ENCODE results near the gene TUBB3. TPM values are rescaled to one million over a fixed set of nuclear protein-coding genes. Genes with fewer than 3 reads are reported as not detected.

The TUBB3 gene
- total RNA-seq, 1 experiment from 2014 or later: 173 TPM

GRCh38 chr16:89922477-89922883, 662 bp upstream of the TUBB3 start (continued):
- TF ChIP-seq CTCF (IDR thresholded peaks at IDR 0.05 in 2 of 3, conservative IDR thresholded peaks at IDR 0.05 in 1 of 3; ENCODE audit: borderline replicate concordance in 1 of 3, insufficient read depth in 1 of 3, low read depth in 2 of 3, low read length in 2 of 3) (no peak), ZFX (IDR thresholded peaks at IDR 0.05) (no peak), FOSL1 (IDR thresholded peaks at IDR 0.05; ENCODE audit: low read depth) (no peak), POLR2AphosphoS5 (IDR thresholded peaks at IDR 0.05; ENCODE audit: low read depth, low read length) (peak; percentile 79), TCF7L2 (IDR thresholded peaks at IDR 0.05; ENCODE audit: borderline replicate concordance, extremely low read depth, insufficient read depth, insufficient read length) (peak; percentile 79), REST (IDR thresholded peaks at IDR 0.05; ENCODE audit: low read depth) (no peak), EZH2 (IDR thresholded peaks at IDR 0.05) (no peak), EZH2phosphoT487 (IDR thresholded peaks at IDR 0.05; ENCODE audit: borderline replicate concordance) (no peak), SRF (IDR thresholded peaks at IDR 0.05; ENCODE audit: low read depth) (no peak), ZNF274 (IDR thresholded peaks at IDR 0.05; ENCODE audit: low read depth, low read length) (no peak)

All from HCT116 (cell line).